HG03039 (cell line): ENCODE data around the gene IFNA4.
"Not testable (repeated sequence)": the region's sequence is repeated elsewhere in the genome, so short reads cannot be mapped to it uniquely, and the experiment has no call there.

Experiments
- ATAC-seq: cut with Tn5 transposase; IDR thresholded peaks from one replicate; pipeline ENCODE4 v1.9.1; 2021; ENCODE audit warnings: mild to moderate bottlenecking, moderate library complexity; ENCODE audit not compliant: unreplicated experiment

The IFNA4 gene

GRCh38 chr9:21187487-21187886, at the start of gene IFNA4:
Gene IFNA4, minus strand, starts transcription at chr9:21187587. Its CDS starts 56 bp downstream, at chr9:21187531.
- ATAC-seq, result not testable (repeated sequence)

GRCh38 chr9:21236360-21236714, 49.0 kb upstream of the IFNA4 start:
- ATAC-seq, result not testable (repeated sequence)

- ATAC-seq, result peak; percentile 86
These were observed 48.3 kb upstream of the IFNA4 start for GRCh38 chr9:21235468-21236359.

GRCh38 chr9:21234153-21234687, 46.8 kb upstream of the IFNA4 start:
- ATAC-seq, result no peak

GRCh38 chr9:21233258-21233657, 45.9 kb upstream of the IFNA4 start:
- no peak for ATAC-seq

- no peak for ATAC-seq
These were observed 40.7 kb upstream of the IFNA4 start, which contains the start of gene IFNA17 for GRCh38 chr9:21228122-21228521. Gene IFNA17, minus strand, starts transcription at chr9:21228222. Its CDS starts 49 bp downstream, at chr9:21228173.

- not testable (repeated sequence) for ATAC-seq
These were observed 29.8 kb upstream of the IFNA4 start, which contains the start of gene IFNA16 for GRCh38 chr9:21217211-21217610. Gene IFNA16, minus strand, starts transcription at chr9:21217311. Its CDS starts 6 bp downstream, at chr9:21217305.

- ATAC-seq, result not testable (repeated sequence)
These were observed 26.3 kb upstream of the IFNA4 start for GRCh38 chr9:21213411-21214326.

GRCh38 chr9:21212160-21212559, 24.8 kb upstream of the IFNA4 start:
- ATAC-seq, result not testable (repeated sequence)

GRCh38 chr9:21210782-21211181, 23.4 kb upstream of the IFNA4 start:
- ATAC-seq, result not testable (repeated sequence)

GRCh38 chr9:21210311-21210710, 22.9 kb upstream of the IFNA4 start:
- ATAC-seq, result no peak

GRCh38 chr9:21207043-21207442, 19.7 kb upstream of the IFNA4 start, which contains the start of gene IFNA10:
Gene IFNA10, minus strand, starts transcription at chr9:21207143. Its CDS starts 46 bp downstream, at chr9:21207097.
- not testable (repeated sequence) for ATAC-seq

GRCh38 chr9:21205204-21205603, 17.8 kb upstream of the IFNA4 start:
- ATAC-seq, result no peak

- not testable (repeated sequence) for ATAC-seq
These were observed 14.7 kb upstream of the IFNA4 start, which contains the start of gene IFNA7 for GRCh38 chr9:21202105-21202504. Gene IFNA7, minus strand, starts transcription at chr9:21202205. Its CDS starts 40 bp downstream, at chr9:21202165.

GRCh38 chr9:21194867-21195776, 7.7 kb upstream of the IFNA4 start:
- peak; percentile 69 for ATAC-seq

GRCh38 chr9:21182810-21183736, 4.3 kb downstream of the IFNA4 start:
- peak; percentile 90 for ATAC-seq

GRCh38 chr9:21174671-21175070, 12.7 kb downstream of the IFNA4 start:
- no peak for ATAC-seq

- ATAC-seq, result no peak
These were observed 15.2 kb downstream of the IFNA4 start for GRCh38 chr9:21172156-21172555.

GRCh38 chr9:21171351-21171750, 16.0 kb downstream of the IFNA4 start:
- no peak for ATAC-seq
